NB4 (cell line): ENCODE measurements around the gene PRKG1.

Experiments used
- CTCF ChIP-seq: IDR thresholded peaks from one replicate; pipeline ENCODE4 v1.5.1; 2012; ENCODE audit warnings: low read depth, low read length
- POLR2A ChIP-seq: IDR thresholded peaks from 2 replicates; pipeline ENCODE4 v1.6.1; 2011; ENCODE audit warnings: mild to moderate bottlenecking; ENCODE audit not compliant: insufficient read length; ENCODE audit errors: extremely low read depth

GRCh38 chr10:51528527-51528926 lies 454.2 kb downstream of the PRKG1 start:
- TF ChIP-seq POLR2A (no peak), CTCF (no peak)
